Right lobe of liver (tissue), 6 donors: ENCODE measurements around the gene FOXF2. TPM values are rescaled to one million over a fixed set of nuclear protein-coding genes. Genes with fewer than 3 reads are reported as not detected.

ENCODE experiments used
- ATAC-seq, 4 donors: fragments of 200-7000 bp; cut with Tn5 transposase; one replicate each; pipeline ENCODE4 v1.9.1; 2020; ENCODE audit warnings: mild to moderate bottlenecking in 4 of 4, moderate library complexity in 4 of 4
- DNase-seq, 3 donors: peaks; one replicate each; pipeline ENCODE4 v3.0.0-alpha.2; 2020
- H3K27ac ChIP-seq, 3 donors: fragments of 200-600 bp; one replicate each; pipeline ENCODE4 v1.8.0; 2022
- H3K27me3 ChIP-seq, 2 donors: fragments of 200-600 bp; one replicate each; pipeline ENCODE4 v1.8.0; 2022
- H3K36me3 ChIP-seq, 4 donors: fragments of 200-600 bp; sonication (generic) in 1 of 4; one replicate each; pipeline versions ENCODE4 v1.5.1 to v1.8.0; 2017 to 2022; ENCODE audit warnings: control low read depth in 1 of 4
- H3K4me1 ChIP-seq, 4 donors: fragments of 200-600 bp; sonication (generic) in 1 of 4; one replicate each; pipeline versions ENCODE4 v1.5.1 to v1.8.0; 2017 to 2022; ENCODE audit warnings: control low read depth in 1 of 4
- H3K4me3 ChIP-seq, 3 donors: fragments of 200-600 bp; one replicate each; pipeline ENCODE4 v1.8.0; 2022
- H3K9me3 ChIP-seq, 4 donors: fragments of 200-600 bp; sonication (generic) in 1 of 4; one replicate each; pipeline versions ENCODE4 v1.5.1 to v1.8.0; 2017 to 2022; ENCODE audit warnings: control low read depth in 1 of 4
- POLR2A ChIP-seq: fragments of 450-650 bp; IDR thresholded peaks from one replicate; pipeline ENCODE4 v1.6.1; 2017; ENCODE audit warnings: antibody characterized with exemption, mild to moderate bottlenecking
- WGBS: methylation state at CpG from one replicate; pipeline ENCODE4 v1.1.6; 2018; ENCODE audit warnings: low coverage, low lambda C conversion rate; ENCODE audit not compliant: insufficient coverage; ENCODE audit errors: missing lambda C conversion rate; 5-methylcytosine and 5-hydroxymethylcytosine counted together
- intact Hi-C, 2 donors: fragments of 100-400 bp; cut with DNase I; formaldehyde crosslinking; loops; one replicate each; pipeline versions ENCODE4 v1.11.2 to v1.14.1; 2022
- total RNA-seq, 6 experiments: library from RNA; depleted of rRNA in 2 of 6; stranded (reverse); fragments of >200 nt in 2 of 6; fragmentation: NEBNext Ultra II Directional in 3 of 6; extraction: Animal tissue kit (Norgen Biotek cat#: 25700) in 3 of 6; gene quantifications; one replicate each; pipeline versions ENCODE4 v1.1.0 to v1.2.4, GENCODE V29; 2016 to 2023
- TF ChIP-seq, protein P1 (sequence below), 4 donors: fragments of 200-600 bp in 3 of 4; fragments of 450-650 bp in 1 of 4; IDR thresholded peaks; one replicate each; pipeline versions ENCODE4 v1.5.1 to v1.8.0; 2016 to 2022; ENCODE audit warnings: antibody characterized with exemption in 4 of 4, mild to moderate bottlenecking in 2 of 4
- donor health status: DM: no; HTN: yes; CAD: no.
- donor health status: DM: no; HTN: no; CAD: no.
- donor health status: DM: no; HTN: no; CAD: no.
- donor health status: DM: no; HTN: yes; CAD: no.
- donor health status: DM: no; HTN: yes; CAD: no.

The FOXF2 gene
- total RNA-seq, 6 experiments from 2014 or later = 0.11 to 0.19 TPM; not detected in 4

DNA sequence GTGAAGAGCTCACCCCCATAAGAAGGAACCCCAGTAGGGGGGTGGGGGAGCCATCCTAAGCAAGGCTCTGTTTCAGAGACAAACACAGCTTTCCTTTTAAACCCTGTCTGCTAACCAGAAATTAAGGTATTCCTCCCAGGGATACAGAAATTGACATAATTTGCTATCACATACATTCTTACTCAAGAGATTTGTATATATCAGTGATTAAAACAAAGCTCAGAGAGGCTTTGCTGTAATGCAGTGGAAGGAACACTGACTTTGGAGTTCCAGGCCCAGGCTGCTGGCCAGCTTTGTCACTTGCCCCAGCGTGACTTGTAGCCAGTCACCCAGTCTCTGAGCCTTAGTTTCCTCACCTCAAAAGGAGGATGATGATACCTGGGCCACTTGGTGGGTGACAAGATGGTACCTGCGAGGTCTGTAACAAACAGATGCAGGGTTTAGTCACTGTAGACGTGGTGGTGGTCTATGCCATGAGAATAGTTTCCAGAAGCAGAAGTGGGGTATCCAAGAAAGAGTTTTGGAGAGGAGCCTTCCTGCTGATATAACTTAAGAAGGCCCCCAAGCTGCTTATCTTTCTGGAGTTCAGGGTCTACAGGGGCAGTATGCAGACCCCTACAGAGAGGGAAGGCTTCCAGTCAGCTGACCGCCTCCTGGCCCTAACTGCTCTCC lies 3.2 kb upstream of the FOXF2 start:
- DNase-seq = no peak
- H3K9me3 ChIP-seq = no peaks in the 10 kb centered on the region
- no peaks in the 10 kb centered on the region for H3K36me3 ChIP-seq
- peaks cover 20 to 51% of the 10 kb centered on the region in 2 donors for H3K27me3 ChIP-seq
- peaks cover 0 to 18% (median 2%) of the 10 kb centered on the region in 4 donors for H3K4me1 ChIP-seq
- H3K4me3 ChIP-seq = no peak overlapping the region
- no peak overlapping the region for H3K27ac ChIP-seq
- WGBS = 38% methylated on average over 3 of the region's 4 CpGs
- ATAC-seq = no peak
- TF ChIP-seq, protein P1, sequence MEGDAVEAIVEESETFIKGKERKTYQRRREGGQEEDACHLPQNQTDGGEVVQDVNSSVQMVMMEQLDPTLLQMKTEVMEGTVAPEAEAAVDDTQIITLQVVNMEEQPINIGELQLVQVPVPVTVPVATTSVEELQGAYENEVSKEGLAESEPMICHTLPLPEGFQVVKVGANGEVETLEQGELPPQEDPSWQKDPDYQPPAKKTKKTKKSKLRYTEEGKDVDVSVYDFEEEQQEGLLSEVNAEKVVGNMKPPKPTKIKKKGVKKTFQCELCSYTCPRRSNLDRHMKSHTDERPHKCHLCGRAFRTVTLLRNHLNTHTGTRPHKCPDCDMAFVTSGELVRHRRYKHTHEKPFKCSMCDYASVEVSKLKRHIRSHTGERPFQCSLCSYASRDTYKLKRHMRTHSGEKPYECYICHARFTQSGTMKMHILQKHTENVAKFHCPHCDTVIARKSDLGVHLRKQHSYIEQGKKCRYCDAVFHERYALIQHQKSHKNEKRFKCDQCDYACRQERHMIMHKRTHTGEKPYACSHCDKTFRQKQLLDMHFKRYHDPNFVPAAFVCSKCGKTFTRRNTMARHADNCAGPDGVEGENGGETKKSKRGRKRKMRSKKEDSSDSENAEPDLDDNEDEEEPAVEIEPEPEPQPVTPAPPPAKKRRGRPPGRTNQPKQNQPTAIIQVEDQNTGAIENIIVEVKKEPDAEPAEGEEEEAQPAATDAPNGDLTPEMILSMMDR (IDR thresholded peaks at IDR 0.05) = no peak
- TF ChIP-seq POLR2A = no peak
- intact Hi-C loops = no loop called here

DNA sequence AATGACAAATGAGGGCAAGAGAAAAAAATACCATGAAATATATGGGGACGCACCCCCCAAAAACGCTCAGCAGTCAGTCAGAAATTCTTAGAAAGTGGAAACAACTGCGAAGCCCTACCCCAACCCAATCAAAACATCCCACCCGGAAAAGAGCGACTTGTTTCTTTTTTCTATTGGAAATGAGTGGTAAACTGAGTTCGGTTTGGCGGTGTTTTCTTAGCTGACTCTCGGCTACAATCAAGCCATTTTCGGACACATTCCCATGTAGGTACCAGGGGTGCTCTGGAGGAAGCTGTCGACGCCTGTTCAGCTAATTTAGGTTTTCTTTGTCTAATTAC lies 1.9 kb upstream of the FOXF2 start:
- Histone ChIP-seq H3K4me1 (peaks cover 0 to 8% (median 0%) of the 10 kb centered on the region in 4 donors), H3K4me3 (no peak overlapping the region), H3K9me3 (no peaks in the 10 kb centered on the region), H3K27ac (no peak overlapping the region), H3K36me3 (no peaks in the 10 kb centered on the region), H3K27me3 (peaks cover 20 to 40% of the 10 kb centered on the region in 2 donors)
- ATAC-seq (no peak), DNase-seq (no peak)
- intact Hi-C loops = no loop called here
- WGBS = 6% methylated on average over 11 of the region's 11 CpGs
- no peak for TF ChIP-seq POLR2A
- TF ChIP-seq, protein P1 (IDR thresholded peaks at IDR 0.05) = no peak

DNA sequence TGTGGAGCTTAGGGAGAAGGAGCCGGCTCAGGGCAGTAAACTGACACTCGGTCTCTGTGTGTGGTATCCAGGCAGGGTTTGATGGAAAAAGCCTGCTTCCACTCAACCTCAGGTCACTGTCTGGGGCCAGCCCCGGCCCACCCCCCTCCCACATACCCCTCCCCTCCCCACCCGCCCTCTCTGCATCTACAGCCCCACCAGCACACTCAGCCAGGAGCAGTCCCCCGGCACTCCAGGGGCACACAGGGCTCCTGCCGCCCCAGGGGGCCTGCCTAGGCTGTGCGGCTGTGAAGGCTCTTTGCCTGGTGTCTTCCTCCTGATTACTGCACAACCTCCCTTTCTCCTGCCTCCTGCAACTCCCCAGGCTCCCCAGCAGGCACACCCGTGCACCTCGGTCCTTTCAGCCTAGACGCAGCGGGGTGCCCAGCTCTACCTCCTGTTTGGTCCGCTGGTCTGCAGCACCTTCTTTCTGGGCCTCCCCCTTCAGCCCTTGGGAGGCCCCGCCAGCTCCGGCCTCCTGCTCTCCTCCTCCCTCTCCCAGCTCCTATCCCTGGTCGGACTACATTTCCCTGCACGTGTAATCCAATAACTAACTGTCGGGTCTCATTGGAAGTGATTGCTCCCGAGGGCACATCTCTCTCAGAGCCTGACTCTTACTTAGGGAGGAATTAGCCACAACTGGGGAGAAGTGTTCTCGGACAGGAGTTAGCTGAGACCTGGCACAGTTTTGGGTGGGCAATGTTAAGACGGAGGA lies 1.3 kb upstream of the FOXF2 start:
- H3K9me3 ChIP-seq = no peaks in the 10 kb centered on the region
- 5% methylated on average over 19 of the region's 20 CpGs for WGBS
- H3K27me3 ChIP-seq = peaks cover 17 to 37% of the 10 kb centered on the region in 2 donors
- DNase-seq (no peak), ATAC-seq (peak in 1 of 4 donors; percentile 7)
- intact Hi-C loops = no loop called here
- TF ChIP-seq, protein P1 (IDR thresholded peaks at IDR 0.05) = no peak
- no peak for TF ChIP-seq POLR2A
- no peak overlapping the region for H3K27ac ChIP-seq
- H3K4me1 ChIP-seq = peaks cover 0 to 8% (median 0%) of the 10 kb centered on the region in 4 donors
- no peak overlapping the region for H3K4me3 ChIP-seq
- no peaks in the 10 kb centered on the region for H3K36me3 ChIP-seq

DNA sequence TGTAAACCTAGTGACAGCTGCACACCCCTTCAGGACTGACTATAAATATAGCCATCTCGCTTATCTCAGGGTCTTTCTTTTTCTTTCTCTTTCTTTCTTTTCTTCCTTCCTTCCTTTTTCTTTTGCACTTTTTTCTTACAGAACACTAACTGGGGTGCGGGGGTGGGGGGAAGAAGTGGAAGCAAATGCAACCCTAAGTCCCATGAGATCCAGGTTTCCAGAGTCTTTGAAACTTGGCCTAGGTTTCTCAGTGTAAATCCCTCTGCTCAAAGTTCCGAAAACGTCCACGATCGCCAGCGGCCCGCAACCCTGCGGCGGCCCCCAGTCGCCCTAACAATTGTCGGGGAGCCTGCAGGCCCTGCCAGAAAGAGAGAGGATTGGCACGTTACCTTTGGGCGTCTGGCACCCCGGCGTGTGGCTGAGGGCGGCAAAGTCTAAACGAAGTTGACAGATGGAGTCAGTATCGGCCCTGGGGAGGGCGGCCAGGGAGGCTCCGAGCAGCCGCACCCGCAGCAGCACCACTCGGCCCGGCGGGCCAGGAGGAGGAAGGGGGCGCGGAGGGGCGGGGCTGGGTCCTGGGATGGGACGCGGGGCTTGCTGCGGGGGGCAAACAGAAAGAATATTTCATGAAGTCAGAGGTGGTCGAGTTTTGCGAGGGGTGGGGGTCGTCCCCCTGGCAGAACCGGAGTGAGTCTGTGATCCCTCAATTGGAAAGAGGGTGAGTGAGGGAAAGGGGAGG lies 577 bp upstream of the FOXF2 start:
- H3K36me3 ChIP-seq = no peaks in the 10 kb centered on the region
- intact Hi-C loops = no loop called here
- H3K4me3 ChIP-seq = no peak overlapping the region
- H3K27ac ChIP-seq = no peak overlapping the region
- no peak for ATAC-seq
- H3K27me3 ChIP-seq = peaks cover 12 to 38% of the 10 kb centered on the region in 2 donors
- no peaks in the 10 kb centered on the region for H3K9me3 ChIP-seq
- TF ChIP-seq, protein P1 (IDR thresholded peaks at IDR 0.05) = no peak
- no peak for TF ChIP-seq POLR2A
- peaks cover 0 to 15% (median 0%) of the 10 kb centered on the region in 4 donors for H3K4me1 ChIP-seq
- 3% methylated on average over 32 of the region's 36 CpGs for WGBS
- no peak for DNase-seq
